ENCODE measurements around the gene UBXN4. TPM values are rescaled to one million over a fixed set of nuclear protein-coding genes. Genes with fewer than 3 reads are reported as not detected.
"Not testable (repeated sequence)": the region's sequence is repeated elsewhere in the genome, so short reads cannot be mapped to it uniquely, and the experiment has no call there.

The UBXN4 gene
- total and polyA plus RNA-seq, 2 donors (not counting 1 experiment from before 2014, with no cell fraction given) = 78.8 to 108 TPM

- no peak for TF ChIP-seq CTCF (conservative IDR thresholded peaks at IDR 0.05 in 1 of 2, IDR thresholded peaks at IDR 0.05 in 1 of 2; ENCODE audit: low read depth in 1 of 2, low read length in 2 of 2)
- no peak for TF ChIP-seq EZH2 (IDR thresholded peaks at IDR 0.05; ENCODE audit: low read length, missing control alignments)
- Histone ChIP-seq H3K79me2 (ENCODE audit: control insufficient read depth, insufficient read depth, low read length) (no peaks in the 10 kb centered on the region), H3K4me3 (replicated peaks in 1 of 4; ENCODE audit: control extremely low read depth in 1 of 4, insufficient read depth in 1 of 4, low read depth in 3 of 4, low read length in 4 of 4) (no peak overlapping the region), H3K9ac (ENCODE audit: insufficient read depth, low read length) (no peak overlapping the region), H3K27me3 (ENCODE audit: control insufficient read depth, insufficient read depth, low read length) (no peaks in the 10 kb centered on the region), H3K36me3 (ENCODE audit: control insufficient read depth, insufficient read depth, low read length) (no peaks in the 10 kb centered on the region), H4K20me1 (ENCODE audit: control insufficient read depth, extremely low read depth, insufficient read depth, low read length) (no peaks in the 10 kb centered on the region), H3K9me3 (ENCODE audit: control insufficient read depth, insufficient read depth, low read depth, low read length) (no peaks in the 10 kb centered on the region), H2AFZ (ENCODE audit: low read length) (no peak overlapping the region), H3K27ac (ENCODE audit: insufficient read depth, low read length) (no peak overlapping the region), H3K4me2 (ENCODE audit: extremely low read depth, insufficient read depth, low read length) (no peak overlapping the region), H3K4me1 (ENCODE audit: control insufficient read depth, extremely low read depth, insufficient read depth, low read length) (no peaks in the 10 kb centered on the region)
- no peak for DNase-seq (ENCODE audit: low read depth in 2 of 2)
Measured at GRCh38 chr2:135802350-135802749, 60.7 kb downstream of the UBXN4 start.

GRCh38 chr2:135803278-135803677 is 61.6 kb downstream of the UBXN4 start:
- no peak for DNase-seq (ENCODE audit: low read depth in 2 of 2)
- no peak overlapping the region for H3K9ac ChIP-seq (ENCODE audit: insufficient read depth, low read length)
- no peaks in the 10 kb centered on the region for H3K9me3 ChIP-seq (ENCODE audit: control insufficient read depth, insufficient read depth, low read depth, low read length)
- no peak overlapping the region for H3K4me3 ChIP-seq (replicated peaks in 1 of 4; ENCODE audit: control extremely low read depth in 1 of 4, insufficient read depth in 1 of 4, low read depth in 3 of 4, low read length in 4 of 4)
- H3K79me2 ChIP-seq (ENCODE audit: control insufficient read depth, insufficient read depth, low read length) = no peaks in the 10 kb centered on the region
- no peaks in the 10 kb centered on the region for H3K36me3 ChIP-seq (ENCODE audit: control insufficient read depth, insufficient read depth, low read length)
- no peaks in the 10 kb centered on the region for H3K27me3 ChIP-seq (ENCODE audit: control insufficient read depth, insufficient read depth, low read length)
- H3K27ac ChIP-seq (ENCODE audit: insufficient read depth, low read length) = no peak overlapping the region
- H2AFZ ChIP-seq (ENCODE audit: low read length) = no peak overlapping the region
- H3K4me2 ChIP-seq (ENCODE audit: extremely low read depth, insufficient read depth, low read length) = no peak overlapping the region
- H4K20me1 ChIP-seq (ENCODE audit: control insufficient read depth, extremely low read depth, insufficient read depth, low read length) = no peaks in the 10 kb centered on the region
- TF ChIP-seq EZH2 (IDR thresholded peaks at IDR 0.05; ENCODE audit: low read length, missing control alignments) (no peak), CTCF (conservative IDR thresholded peaks at IDR 0.05 in 1 of 2, IDR thresholded peaks at IDR 0.05 in 1 of 2; ENCODE audit: low read depth in 1 of 2, low read length in 2 of 2) (no peak)
- H3K4me1 ChIP-seq (ENCODE audit: control insufficient read depth, extremely low read depth, insufficient read depth, low read length) = no peaks in the 10 kb centered on the region

GRCh38 chr2:135807874-135808273 is 66.2 kb downstream of the UBXN4 start:
- not testable (repeated sequence) for H3K9me3 ChIP-seq (ENCODE audit: control insufficient read depth, insufficient read depth, low read depth, low read length); H3K27ac ChIP-seq (ENCODE audit: insufficient read depth, low read length); H4K20me1 ChIP-seq (ENCODE audit: control insufficient read depth, extremely low read depth, insufficient read depth, low read length); H3K4me2 ChIP-seq (ENCODE audit: extremely low read depth, insufficient read depth, low read length); H3K36me3 ChIP-seq (ENCODE audit: control insufficient read depth, insufficient read depth, low read length); H3K9ac ChIP-seq (ENCODE audit: insufficient read depth, low read length); DNase-seq (ENCODE audit: low read depth in 2 of 2); H3K27me3 ChIP-seq (ENCODE audit: control insufficient read depth, insufficient read depth, low read length); H3K4me3 ChIP-seq (replicated peaks in 1 of 4; ENCODE audit: control extremely low read depth in 1 of 4, insufficient read depth in 1 of 4, low read depth in 3 of 4, low read length in 4 of 4); H3K4me1 ChIP-seq (ENCODE audit: control insufficient read depth, extremely low read depth, insufficient read depth, low read length); H2AFZ ChIP-seq (ENCODE audit: low read length); H3K79me2 ChIP-seq (ENCODE audit: control insufficient read depth, insufficient read depth, low read length)
